HG03520 (cell line): ENCODE results near the gene CARS2.
"Not testable (repeated sequence)": the region's sequence is repeated elsewhere in the genome, so short reads cannot be mapped to it uniquely, and the experiment has no call there.

Experiments
- ATAC-seq: cut with Tn5 transposase; IDR thresholded peaks from one replicate; pipeline ENCODE4 v1.9.1; 2021; ENCODE audit warnings: mild to moderate bottlenecking, moderate library complexity; ENCODE audit not compliant: unreplicated experiment

CARS2 gene

GRCh38 chr13:110684388-110685056 is 21.4 kb downstream of the CARS2 start:
- no peak for ATAC-seq

GRCh38 chr13:110683921-110684320 is 22.0 kb downstream of the CARS2 start:
- ATAC-seq = no peak

- no peak for ATAC-seq
Measured at GRCh38 chr13:110683203-110683883, 22.6 kb downstream of the CARS2 start.

DNA sequence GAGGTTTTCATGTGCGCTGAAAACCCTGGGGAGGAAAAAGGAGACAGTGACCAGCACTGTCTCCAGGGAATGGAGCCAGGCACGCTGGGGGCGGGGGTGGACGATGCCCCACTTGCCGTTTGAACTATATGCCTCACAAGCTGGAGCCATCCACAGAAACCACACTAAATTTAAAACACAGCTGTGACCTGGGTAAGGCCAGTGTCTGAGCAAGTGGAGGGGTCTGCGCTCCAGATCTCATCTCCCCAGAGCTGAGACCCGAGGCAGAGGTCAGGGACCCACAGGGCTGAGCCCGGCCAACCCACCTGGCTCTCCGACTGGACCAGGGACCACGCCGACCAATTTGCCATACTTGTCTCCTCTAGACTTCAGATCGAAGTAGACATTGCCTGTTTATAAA is 23.2 kb downstream of the CARS2 start:
- ATAC-seq = no peak

DNA sequence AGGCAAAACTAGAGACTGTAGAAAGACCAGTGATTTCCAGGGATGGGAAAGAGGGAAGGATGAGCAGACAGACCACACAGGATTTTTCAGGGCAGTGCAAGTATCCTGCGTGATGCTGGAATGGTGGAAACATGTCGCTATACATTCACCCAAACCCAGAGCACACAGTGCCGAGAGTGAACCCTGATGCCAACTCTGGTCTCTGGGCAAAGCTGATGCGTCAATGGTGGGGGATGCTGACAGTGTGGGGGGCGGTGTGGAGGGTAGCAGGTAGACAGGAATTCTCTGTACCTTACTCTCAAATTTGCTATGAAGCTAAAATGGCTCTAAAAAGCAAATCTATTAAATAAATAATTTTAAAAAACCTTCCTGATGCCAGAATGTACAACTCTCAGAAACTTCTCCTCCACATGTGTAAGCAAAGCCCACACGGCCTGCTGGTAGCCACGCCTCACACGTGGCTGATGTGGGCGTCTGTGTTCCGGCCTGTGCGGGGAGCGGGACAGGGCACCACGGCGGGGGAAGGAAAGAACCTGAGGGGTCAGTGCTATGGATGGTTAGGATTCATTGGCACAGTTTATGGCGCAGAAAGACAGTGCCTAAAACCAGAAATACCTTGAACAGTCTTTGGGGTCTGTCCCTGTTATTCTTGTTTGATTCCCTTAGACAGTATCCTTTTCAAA is 23.9 kb downstream of the CARS2 start:
- no peak for ATAC-seq

GRCh38 chr13:110680852-110681251 is 25.1 kb downstream of the CARS2 start:
- ATAC-seq = no peak

DNA sequence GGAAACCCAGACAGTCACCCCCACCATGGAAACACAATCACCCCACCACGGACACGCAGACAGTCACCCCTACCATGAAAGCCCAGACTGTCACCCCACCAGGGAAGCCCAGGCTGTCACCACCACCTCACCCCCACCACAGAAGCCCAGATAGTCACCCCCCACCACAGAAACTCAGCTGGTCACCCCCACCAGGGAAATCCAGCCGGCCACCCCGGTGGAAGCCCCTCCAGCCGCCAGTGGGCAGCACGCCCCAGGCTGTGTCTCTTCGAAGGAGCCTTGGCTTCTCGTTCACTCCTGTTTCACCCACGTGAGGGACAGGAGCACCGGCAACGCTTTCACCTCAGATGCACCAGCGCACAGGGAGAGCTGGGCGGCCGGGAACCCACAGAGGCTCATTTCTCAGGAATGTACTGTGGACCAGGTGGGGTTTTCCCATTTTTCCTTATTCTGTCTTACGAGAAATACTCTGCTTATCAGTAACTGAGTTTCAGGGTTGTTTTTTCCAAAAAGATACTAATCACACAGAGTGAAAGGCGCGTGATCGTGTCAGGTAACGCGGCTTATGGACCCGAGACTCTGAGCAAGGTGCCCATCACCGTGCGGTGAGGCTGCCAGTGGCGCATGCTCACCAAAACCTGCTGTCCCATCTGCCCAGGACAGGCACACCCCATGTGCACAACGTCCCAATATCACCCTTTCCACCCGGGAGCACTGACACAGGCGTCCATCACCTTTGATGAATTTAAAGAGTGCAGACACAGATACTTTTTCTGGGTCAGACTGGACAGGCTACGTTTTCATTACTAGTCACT is 28.0 kb downstream of the CARS2 start:
- no peak for ATAC-seq

- peak; percentile 74 for ATAC-seq
Measured at GRCh38 chr13:110676595-110677587, 29.0 kb downstream of the CARS2 start.

DNA sequence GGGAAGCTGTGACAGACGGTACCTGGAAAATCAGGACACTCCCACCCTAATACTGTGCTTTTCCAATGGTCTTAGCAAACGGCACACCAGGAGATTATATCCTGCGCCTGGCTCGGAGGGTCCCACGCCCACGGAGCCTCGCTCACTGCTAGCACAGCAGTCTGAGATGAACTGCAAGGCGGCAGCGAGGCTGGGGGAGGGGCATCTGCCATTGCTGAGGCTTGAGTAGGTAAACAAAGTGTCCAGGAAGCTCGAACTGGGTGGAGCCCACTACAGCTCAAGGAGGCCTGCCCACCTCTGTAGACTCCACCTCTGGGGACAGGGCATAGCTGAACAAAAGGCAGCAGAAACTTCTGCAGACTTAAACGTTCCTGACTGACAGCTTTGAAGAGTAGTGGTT is 36.1 kb downstream of the CARS2 start:
- not testable (repeated sequence) for ATAC-seq

DNA sequence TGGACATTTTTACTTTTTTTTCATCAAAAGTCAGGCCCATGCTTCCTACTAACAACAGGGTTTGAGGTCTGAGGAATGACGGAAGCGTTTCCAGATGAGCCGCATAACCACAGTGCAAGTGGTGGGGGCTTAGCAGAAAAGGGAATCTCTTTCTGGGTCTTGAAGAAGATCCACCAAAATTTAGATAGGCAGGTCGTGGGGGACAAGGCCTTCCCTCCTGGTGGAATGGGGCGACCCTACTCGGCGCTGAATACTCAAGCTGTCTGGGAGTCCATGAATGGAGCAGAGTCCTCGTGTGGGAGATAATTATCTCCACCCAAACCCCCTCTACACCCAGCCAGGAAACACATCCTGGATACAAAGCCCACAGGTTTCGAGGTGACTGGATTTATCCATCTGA is 36.9 kb downstream of the CARS2 start:
- no peak for ATAC-seq

- ATAC-seq = no peak
Measured at GRCh38 chr13:110666255-110666533, 39.7 kb downstream of the CARS2 start.

DNA sequence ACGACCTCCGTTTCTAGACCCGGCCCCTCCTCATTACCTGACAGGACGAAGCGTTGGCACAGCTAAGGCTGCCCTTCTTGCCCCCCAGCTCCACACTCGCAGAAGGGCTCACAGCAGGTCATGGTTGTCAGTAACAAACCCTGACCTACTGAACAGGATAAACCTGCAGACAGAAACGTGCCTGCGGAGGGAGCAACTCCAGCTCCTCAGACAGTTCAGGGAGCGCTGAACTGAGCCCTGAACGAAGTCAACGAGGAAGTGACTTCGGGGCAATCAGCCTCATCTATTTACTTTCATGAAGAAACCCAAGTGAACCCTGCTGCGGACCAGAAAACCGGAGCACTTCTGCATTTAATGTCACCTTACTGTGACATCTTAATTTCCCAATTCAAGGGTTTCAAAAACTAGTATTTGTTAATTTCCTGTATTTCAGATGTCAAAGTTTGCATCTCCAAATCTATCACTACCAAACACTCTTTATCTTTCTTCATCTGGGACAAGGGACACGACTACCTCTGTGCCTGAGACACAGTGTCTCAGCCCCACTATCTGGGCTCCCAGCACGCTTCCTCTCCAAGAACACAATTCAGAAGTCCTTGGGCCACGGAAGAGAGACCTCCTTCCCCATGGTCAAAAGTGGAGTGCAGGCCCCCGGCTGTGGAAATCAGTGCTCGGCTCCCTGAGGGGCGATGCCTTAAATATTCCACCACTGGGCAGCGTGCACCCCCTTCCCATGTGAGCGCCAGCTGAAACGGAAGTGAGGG is 40.2 kb downstream of the CARS2 start:
- no peak for ATAC-seq

DNA sequence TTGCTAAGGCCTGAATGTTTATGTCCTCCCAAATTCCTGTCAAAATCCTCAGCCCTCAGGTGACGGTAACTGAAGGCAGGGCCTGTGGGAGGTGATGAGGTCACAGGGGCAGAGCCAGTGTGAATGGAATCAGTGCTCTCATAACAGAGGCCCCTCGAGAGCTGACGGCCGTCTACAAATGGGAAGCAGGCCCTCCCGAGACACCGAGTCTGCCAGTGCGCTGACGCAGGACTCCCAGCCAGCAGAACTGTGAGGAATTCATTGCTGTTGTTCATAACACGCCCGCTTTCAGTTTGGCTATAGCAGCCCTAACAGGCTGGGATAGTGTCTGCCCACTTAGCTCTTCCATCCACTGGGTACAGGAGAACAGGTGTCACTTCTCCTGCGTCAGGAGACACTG is 41.2 kb downstream of the CARS2 start:
- no peak for ATAC-seq

DNA sequence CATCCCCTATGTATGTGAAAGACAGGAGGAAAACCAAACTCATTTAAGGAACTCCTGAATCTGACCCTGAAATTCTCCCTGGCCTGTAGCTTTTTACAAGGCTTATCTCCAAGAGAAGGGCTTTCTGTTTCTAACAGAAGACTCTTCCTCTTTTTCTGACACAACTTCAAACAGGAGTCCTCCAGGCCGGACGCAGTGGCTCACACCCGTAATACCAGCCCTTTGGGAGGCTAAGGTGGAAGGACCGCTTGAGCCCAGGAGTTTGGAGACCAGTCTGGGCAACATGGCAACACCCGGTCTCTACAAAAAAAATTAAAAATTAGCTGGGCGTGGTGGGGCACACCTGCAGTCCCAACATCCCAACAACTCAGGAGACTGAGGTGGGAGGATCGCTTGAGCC is 41.9 kb downstream of the CARS2 start:
- no peak for ATAC-seq

GRCh38 chr13:110663491-110663890 is 42.4 kb downstream of the CARS2 start:
- no peak for ATAC-seq

DNA sequence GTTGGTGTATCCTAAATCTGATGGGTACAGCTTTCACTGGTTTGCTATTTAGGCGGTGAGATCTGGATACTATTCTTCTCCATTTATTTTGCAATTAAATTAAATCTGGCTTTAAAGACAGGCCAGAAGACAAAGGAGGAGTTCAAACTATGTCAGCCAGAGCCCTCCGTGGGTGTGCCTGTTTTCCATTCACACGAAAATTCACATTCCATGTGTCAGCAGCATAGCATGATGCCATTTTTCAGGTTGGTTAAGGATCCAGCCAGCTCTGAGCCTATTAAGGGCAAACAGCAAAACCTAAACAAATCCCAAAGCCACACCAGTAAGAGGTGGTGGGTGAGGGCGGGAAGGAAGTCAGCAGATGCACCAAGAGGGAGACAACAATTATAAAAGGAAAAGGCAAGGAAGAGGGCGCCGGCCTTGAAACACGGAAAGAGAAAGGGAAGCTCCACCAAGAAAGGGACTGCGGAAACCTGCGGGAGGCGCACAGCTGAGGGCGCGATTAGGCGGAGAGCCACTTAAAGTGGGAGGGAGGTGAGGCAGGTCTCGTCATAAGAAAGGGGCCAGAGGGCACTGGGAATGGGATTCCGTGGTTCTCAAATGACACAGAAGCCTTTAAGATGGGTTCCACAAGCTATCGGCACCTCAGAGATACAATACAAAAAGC is 43.0 kb downstream of the CARS2 start:
- ATAC-seq = no peak

GRCh38 chr13:110662091-110662490 is 43.8 kb downstream of the CARS2 start:
- no peak for ATAC-seq

GRCh38 chr13:110661256-110661655 is 44.7 kb downstream of the CARS2 start:
- ATAC-seq = no peak
